Gastroesophageal sphincter (tissue), 4 donors: ENCODE results near the gene PRKN. TPM values are rescaled to one million over a fixed set of nuclear protein-coding genes. Genes with fewer than 3 reads are reported as not detected.

ENCODE experiments used
- ATAC-seq: fragments of 150-250 bp; one replicate; pipeline ENCODE4 v1.9.1; 2016; ENCODE audit warnings: mild to moderate bottlenecking, moderate library complexity
- H3K27ac ChIP-seq, 4 donors: fragments of 200-600 bp; sonication (generic) in 3 of 4; 1 replicate in 3 of 4; 2 replicates in 1 of 4; pipeline ENCODE4 v1.5.1; 2016 to 2019
- H3K27me3 ChIP-seq: fragments of 200-600 bp; sonication (generic); one replicate; pipeline ENCODE4 v1.5.1; 2019
- H3K36me3 ChIP-seq, 2 donors: fragments of 200-600 bp; sonication (generic); one replicate each; pipeline ENCODE4 v1.5.1; 2019; ENCODE audit warnings: control low read depth in 1 of 2
- H3K4me1 ChIP-seq, 3 donors: fragments of 200-600 bp; sonication (generic); 1 replicate in 2 of 3; 2 replicates in 1 of 3; pipeline ENCODE4 v1.5.1; 2016 to 2019; ENCODE audit warnings: control low read depth in 2 of 3
- H3K4me3 ChIP-seq, 2 donors: fragments of 200-600 bp; sonication (generic); one replicate each; pipeline ENCODE4 v1.5.1; 2019; ENCODE audit warnings: mild to moderate bottlenecking in 1 of 2, moderate library complexity in 1 of 2
- H3K9me3 ChIP-seq, 3 donors: fragments of 200-600 bp; sonication (generic); one replicate each; pipeline ENCODE4 v1.5.1; 2017 to 2019; ENCODE audit warnings: control low read depth in 2 of 3
- EP300 ChIP-seq: sonication (generic); formaldehyde crosslinking; IDR thresholded peaks from one replicate; pipeline ENCODE4 v1.6.1; 2017; ENCODE audit warnings: antibody characterized with exemption, mild to moderate bottlenecking
- POLR2A ChIP-seq, 2 donors: fragments of 450-650 bp; IDR thresholded peaks; one replicate each; pipeline ENCODE4 v1.6.1; 2017; ENCODE audit warnings: antibody characterized with exemption in 2 of 2, mild to moderate bottlenecking in 2 of 2, moderate library complexity in 1 of 2
- POLR2AphosphoS5 ChIP-seq: sonication (generic); formaldehyde crosslinking; IDR thresholded peaks from one replicate; pipeline ENCODE4 v1.6.1; 2017; ENCODE audit warnings: antibody characterized with exemption
- WGBS, 2 donors: methylation state at CpG; one replicate each; pipeline ENCODE4 v1.1.5; 2018; ENCODE audit warnings: low coverage in 1 of 2; 5-methylcytosine and 5-hydroxymethylcytosine counted together
- total RNA-seq, 4 donors: library from RNA; depleted of rRNA; stranded (reverse); fragments of >200 nt; gene quantifications; one replicate each; pipeline ENCODE4 v1.1.0, GENCODE V29; 2016
- TF ChIP-seq, protein P1 (sequence below), 4 experiments: fragments of 200-600 bp in 2 of 4; fragments of 450-650 bp in 2 of 4; sonication (generic) in 1 of 4; IDR thresholded peaks; one replicate each; pipeline ENCODE4 v1.5.1; 2017 to 2019; ENCODE audit warnings: antibody characterized with exemption in 4 of 4, mild to moderate bottlenecking in 2 of 4, moderate library complexity in 2 of 4

Gene PRKN
- total RNA-seq, 4 donors from 2014 or later = 8.4 to 58.6 (median 25.8) TPM

DNA sequence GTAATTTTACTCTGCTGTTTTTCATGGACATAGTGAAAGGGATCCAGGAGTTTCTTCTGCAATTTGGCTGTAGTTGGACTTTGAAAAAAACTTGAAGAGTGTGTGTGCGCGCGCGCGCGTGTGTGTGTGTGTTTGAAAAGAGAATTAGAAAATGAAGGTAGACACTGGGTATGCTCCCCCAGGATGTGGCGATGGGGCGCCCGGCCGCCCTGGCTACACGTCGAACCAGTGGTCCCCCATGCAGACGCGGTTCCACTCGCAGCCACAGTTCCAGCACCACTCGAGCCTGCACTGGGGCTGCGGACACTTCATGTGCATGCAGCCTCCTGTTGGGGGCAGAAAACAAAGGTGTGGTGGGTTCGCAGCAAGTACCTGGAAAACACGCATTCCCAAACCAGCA is 1377.7 kb downstream of the PRKN start:
- Histone ChIP-seq H3K4me1 (no peaks in the 10 kb centered on the region), H3K27ac (no peak overlapping the region), H3K27me3 (no peaks in the 10 kb centered on the region), H3K4me3 (no peak overlapping the region), H3K9me3 (no peaks in the 10 kb centered on the region), H3K36me3 (no peaks in the 10 kb centered on the region)
- TF ChIP-seq POLR2AphosphoS5 = no peak
- TF ChIP-seq, protein P1, sequence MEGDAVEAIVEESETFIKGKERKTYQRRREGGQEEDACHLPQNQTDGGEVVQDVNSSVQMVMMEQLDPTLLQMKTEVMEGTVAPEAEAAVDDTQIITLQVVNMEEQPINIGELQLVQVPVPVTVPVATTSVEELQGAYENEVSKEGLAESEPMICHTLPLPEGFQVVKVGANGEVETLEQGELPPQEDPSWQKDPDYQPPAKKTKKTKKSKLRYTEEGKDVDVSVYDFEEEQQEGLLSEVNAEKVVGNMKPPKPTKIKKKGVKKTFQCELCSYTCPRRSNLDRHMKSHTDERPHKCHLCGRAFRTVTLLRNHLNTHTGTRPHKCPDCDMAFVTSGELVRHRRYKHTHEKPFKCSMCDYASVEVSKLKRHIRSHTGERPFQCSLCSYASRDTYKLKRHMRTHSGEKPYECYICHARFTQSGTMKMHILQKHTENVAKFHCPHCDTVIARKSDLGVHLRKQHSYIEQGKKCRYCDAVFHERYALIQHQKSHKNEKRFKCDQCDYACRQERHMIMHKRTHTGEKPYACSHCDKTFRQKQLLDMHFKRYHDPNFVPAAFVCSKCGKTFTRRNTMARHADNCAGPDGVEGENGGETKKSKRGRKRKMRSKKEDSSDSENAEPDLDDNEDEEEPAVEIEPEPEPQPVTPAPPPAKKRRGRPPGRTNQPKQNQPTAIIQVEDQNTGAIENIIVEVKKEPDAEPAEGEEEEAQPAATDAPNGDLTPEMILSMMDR (IDR thresholded peaks at IDR 0.05) = no peak
- TF ChIP-seq EP300 = no peak
- no peak for TF ChIP-seq POLR2A (IDR thresholded peaks at IDR 0.05)
- ATAC-seq = no peak
- 92 to 93% methylated on average over 7 to 15 of the region's 19 CpGs for WGBS, 2 donors

DNA sequence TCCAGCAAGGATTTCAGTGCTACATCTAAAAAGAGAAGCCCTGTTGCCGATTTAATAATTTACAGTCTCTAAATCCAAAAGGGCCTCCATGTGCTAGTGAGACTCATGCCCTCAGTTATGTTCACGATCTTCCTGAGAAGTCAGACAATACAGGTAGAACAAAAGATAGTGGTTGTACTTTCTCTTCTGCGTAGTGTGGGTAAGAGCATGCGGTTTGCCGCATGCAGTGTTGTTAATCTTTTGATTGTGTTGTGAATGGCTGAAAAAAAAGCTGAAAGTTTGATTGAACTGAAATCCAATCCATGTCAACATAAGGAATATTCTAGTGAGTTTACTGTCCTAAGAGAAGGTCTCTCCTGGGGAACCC is 1379.0 kb downstream of the PRKN start:
- ATAC-seq = no peak
- TF ChIP-seq, protein P1 (IDR thresholded peaks at IDR 0.05) = no peak
- TF ChIP-seq EP300 (no peak), POLR2A (IDR thresholded peaks at IDR 0.05) (no peak), POLR2AphosphoS5 (no peak)
- Histone ChIP-seq H3K4me1 (no peaks in the 10 kb centered on the region), H3K9me3 (no peaks in the 10 kb centered on the region), H3K36me3 (no peaks in the 10 kb centered on the region), H3K27ac (no peak overlapping the region), H3K27me3 (no peaks in the 10 kb centered on the region), H3K4me3 (no peak overlapping the region)
- WGBS, 2 donors = 93 to 99% methylated on average over 3 to 5 of the region's 5 CpGs

DNA sequence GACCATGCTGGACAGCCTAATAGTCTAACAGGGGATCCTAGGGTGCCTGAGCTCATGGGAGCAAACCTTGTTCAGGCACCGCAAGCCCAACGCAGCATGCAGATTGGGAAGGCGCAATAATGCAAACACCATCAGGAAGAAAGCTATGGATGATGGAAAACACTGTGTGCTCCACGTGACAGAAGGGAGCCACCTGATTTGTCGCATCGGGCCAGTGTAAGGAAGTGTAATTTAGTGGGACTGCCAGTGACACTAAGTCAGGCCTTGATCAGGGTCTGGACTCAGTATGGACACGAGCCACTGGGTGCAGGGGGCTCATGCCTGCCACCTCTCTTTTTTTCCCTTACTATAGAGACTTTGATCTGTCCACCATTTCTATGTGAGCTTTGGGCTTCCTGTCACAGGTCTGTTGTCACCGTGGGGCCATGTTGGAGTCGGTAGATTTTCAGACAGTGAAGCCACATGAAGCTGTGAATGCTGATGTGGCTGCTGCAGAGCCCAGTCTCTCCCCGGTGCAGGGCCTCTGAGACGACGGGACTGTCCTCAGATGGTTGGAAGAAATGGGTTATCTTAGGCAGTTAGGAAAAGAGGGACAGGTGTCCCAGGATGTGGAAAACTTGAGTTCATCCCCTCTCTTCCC is 1379.5 kb downstream of the PRKN start:
- H3K4me3 ChIP-seq = no peak overlapping the region
- no peaks in the 10 kb centered on the region for H3K9me3 ChIP-seq
- no peak for ATAC-seq
- WGBS, 2 donors = 83 to 88% methylated on average over 5 to 6 of the region's 12 CpGs
- no peaks in the 10 kb centered on the region for H3K4me1 ChIP-seq
- TF ChIP-seq EP300 = no peak
- no peak for TF ChIP-seq POLR2AphosphoS5
- no peak for TF ChIP-seq POLR2A (IDR thresholded peaks at IDR 0.05)
- TF ChIP-seq, protein P1 (IDR thresholded peaks at IDR 0.05) = no peak
- H3K27ac ChIP-seq = no peak overlapping the region
- H3K36me3 ChIP-seq = no peaks in the 10 kb centered on the region
- H3K27me3 ChIP-seq = no peaks in the 10 kb centered on the region

DNA sequence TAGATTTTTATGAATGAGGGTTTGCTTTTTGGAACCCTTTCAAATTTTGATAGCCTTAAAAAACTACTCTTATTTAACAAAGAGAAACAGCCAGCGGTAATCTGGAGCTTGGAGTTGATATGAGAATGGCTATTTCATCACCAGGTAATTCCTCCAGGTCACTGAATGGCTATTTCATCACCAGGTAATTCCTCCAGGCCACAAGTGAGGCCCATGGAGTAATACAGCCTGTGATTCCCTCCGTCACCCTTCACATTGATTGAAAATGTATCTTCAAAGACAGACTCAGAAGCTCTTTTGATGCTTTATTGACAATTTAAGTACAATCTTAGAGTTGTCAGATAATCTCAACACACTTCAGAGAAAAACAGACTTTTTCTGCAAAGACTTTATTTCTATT is 1380.4 kb downstream of the PRKN start:
- no peaks in the 10 kb centered on the region for H3K36me3 ChIP-seq
- no peak overlapping the region for H3K4me3 ChIP-seq
- no peak for ATAC-seq
- TF ChIP-seq POLR2A (IDR thresholded peaks at IDR 0.05) (no peak), POLR2AphosphoS5 (no peak), EP300 (no peak)
- TF ChIP-seq, protein P1 (IDR thresholded peaks at IDR 0.05) = no peak
- H3K9me3 ChIP-seq = no peaks in the 10 kb centered on the region
- no peaks in the 10 kb centered on the region for H3K27me3 ChIP-seq
- 100% methylated on average over 1 to 2 of the region's 2 CpGs for WGBS, 2 donors
- no peak overlapping the region for H3K27ac ChIP-seq
- H3K4me1 ChIP-seq = no peaks in the 10 kb centered on the region

DNA sequence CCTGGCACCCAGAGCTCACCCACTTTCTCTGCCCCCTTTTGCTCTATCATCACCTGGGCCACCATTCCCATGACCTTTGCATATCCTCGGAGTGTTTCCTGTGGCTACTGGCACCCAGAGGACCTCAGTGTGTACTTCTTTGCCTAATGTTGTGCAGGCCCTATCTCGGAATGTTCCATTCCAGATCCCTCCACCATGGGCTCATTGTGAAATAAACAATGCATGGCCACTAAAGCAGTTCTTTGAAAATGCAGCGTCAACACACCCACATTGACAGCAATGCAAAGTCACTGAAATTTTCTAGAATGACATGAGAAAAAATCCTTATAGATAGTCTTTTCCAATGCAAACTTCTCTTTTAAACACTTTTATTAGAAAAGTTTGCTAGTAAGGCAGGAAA is 1380.8 kb downstream of the PRKN start:
- no peak for ATAC-seq
- Histone ChIP-seq H3K36me3 (no peaks in the 10 kb centered on the region), H3K4me3 (no peak overlapping the region), H3K27me3 (no peaks in the 10 kb centered on the region), H3K4me1 (no peaks in the 10 kb centered on the region), H3K9me3 (no peaks in the 10 kb centered on the region), H3K27ac (no peak overlapping the region)
- WGBS, 2 donors = 70 to 80% methylated on average over 2 to 3 of the region's 3 CpGs
- TF ChIP-seq POLR2A (IDR thresholded peaks at IDR 0.05) (no peak), EP300 (no peak), POLR2AphosphoS5 (no peak)
- TF ChIP-seq, protein P1 (IDR thresholded peaks at IDR 0.05) = no peak
